CD4-positive, alpha-beta T cell treated with Interleukin-12 subunit alpha and Interleukin-12 subunit beta, for 1 hour (primary cell): ENCODE measurements around the gene DBN1.
"Not testable (repeated sequence)": the region's sequence is repeated elsewhere in the genome, so short reads cannot be mapped to it uniquely, and the experiment has no call there.

Experiments used
- DNase-seq: peaks from one replicate; pipeline ENCODE4 v3.0.0-alpha.2; 2020

Gene DBN1

DNA sequence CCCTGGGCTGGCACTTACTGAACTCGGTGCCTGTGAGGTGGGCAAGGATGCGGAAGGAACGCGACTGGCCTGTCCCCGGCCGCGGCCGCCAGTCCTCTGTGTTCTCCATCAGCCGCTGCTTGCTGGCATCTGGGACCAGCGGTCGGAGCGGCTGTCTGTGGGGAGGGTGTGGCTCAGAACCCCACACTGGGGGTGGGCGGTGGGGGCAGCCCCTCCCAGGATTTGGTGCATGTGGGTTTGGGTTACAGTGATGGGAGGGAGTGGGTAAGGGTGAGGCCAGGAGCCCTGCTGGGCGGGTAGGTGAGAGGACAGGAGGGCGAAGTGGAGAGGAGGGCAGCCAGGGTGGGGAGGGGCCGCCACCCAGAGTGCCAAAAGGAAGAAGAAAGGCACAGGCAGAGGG, 17.6 kb upstream of the DBN1 start:
- DNase-seq: no peak

DNA sequence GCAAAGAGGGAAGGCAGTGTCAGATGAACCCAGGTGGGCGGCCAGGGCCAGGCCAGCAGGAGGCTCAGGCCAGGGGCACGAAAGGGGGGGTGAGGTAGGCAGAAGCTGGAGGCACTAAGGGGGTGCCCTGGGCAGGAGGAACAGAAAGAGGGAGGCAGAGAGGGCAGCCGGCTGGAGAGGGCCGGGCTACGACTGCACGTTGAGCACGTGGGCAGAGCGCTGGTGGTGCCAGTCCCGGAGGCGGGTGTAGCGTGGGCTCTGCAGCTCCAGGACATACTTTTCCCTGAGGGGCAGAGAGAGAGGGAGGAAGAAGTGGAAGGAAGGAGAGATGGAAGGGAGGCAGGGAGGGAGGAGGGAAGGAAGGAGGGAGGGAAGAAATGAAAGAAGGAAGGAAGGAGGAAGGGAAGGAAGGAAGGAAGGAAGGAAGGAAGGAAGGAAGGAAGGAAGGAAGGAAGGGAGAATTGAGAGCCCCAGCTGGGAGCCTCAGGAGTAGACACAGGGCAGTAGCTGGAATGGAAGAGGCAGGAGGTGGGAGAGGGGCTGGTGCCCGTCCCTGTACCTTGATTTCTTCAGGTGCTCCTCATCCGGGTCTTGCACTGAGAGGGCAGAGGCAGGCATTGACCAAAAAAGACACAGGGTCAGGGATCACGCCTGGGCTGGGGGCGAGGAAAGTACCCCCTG, 17.0 kb upstream of the DBN1 start:
- no peak for DNase-seq

DNA sequence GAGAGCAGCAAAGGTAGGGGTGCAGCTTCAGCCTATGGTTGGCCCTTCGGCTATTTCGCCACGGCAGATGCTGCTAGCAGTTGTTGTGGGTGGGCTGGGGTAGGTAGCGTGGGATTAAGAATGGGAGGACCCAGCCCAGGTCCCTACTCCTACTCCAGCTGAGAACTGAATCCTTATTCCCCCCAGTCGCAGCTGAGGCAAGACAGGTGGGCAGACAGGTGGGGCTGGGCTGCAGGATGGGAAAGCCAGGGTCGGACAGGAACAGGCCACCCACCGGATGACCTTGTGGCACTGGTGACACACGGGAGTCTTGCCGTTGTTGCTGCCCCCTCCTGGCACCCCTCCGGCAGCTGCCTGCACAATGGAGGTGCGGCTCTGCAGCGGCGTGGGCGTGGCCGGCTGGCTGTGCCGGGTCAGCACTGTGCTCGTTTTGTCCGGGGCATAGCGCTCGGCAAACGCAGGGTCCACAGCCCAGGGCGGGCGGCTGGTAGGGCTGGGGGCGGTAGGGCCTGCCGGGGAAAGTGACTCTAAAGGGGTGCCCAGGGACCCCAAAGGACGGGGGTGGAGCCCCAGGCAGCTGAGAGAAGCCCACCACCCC, 15.8 kb upstream of the DBN1 start:
- no peak for DNase-seq

DNA sequence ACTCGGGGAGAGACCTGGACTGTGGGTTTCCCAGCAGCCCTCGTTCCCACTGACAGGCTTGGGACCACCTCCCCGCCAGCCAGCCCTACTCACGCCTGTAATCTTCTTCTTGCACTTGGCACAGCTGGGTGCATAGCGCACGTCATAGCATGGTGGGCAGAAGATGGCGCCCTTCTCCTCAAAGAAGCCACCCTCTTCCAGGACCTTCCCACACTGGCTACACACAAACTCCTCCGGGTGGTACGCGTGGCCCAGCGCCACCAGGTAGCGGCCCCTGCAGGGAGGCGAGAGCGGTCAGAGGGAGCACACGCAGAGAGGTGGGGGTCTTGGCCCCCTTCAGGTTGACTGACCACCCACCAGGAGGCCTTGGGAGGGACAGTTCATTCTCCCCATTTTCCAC, 14.5 kb upstream of the DBN1 start:
- DNase-seq: no peak

DNA sequence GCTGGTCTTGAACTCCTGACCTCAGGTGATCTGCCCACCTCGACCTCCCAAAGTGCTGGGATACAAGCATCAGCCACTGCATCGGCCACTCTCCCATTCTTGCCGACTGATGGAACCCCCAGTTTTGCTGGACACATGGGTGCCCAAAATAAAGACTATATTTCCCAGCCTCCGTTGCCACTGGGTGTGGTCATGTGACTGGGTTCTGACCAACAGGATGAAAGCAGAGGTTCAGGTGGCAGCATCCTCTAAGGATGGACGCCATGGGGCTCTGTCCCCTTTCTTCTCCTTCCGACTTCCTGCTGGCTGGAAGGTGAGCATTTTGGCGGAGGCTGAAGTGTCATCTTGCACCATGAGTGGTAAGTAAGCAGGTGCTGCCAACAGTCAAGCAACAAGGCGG, 13.7 kb upstream of the DBN1 start:
- no peak for DNase-seq

DNA sequence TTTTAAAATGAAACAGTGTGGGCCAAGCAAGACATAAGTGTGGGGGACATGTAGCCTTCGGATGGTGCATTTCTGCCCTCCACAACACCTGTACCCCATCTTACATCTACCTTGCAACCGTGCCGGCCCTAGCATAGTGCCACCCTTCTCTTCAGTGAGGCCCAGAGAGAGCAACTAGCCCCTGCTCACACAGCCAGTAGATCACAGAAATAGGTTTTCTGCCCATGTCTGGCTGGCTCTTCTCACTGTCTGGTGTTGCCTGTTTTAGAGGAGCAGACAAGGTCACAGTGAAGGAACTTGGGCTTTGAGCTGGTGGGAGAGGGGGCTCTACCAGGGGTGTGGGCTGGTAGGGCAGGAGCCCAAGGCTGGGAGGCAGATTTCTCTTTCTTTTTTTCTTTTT, 12.8 kb upstream of the DBN1 start:
- no peak for DNase-seq

DNA sequence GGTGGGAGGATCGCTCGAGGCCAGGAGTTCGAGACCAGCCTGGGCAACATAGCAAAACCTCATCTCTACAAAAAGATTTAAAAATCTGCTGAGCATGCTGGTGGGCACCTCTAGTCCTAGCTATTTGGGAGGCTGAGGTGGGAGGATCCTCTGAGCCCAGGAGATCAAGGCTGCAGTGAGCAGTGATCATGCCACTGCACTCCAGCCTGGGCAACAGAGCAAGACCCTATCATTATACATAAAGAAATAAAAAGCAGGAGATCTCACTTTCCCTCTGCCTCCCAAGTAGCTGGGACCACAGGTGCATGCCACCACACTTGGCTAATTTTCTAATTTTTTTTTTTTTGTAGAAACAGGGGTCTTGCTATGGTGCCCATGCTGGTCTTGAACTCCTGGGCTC, 12.3 kb upstream of the DBN1 start:
- not testable (repeated sequence) for DNase-seq

DNA sequence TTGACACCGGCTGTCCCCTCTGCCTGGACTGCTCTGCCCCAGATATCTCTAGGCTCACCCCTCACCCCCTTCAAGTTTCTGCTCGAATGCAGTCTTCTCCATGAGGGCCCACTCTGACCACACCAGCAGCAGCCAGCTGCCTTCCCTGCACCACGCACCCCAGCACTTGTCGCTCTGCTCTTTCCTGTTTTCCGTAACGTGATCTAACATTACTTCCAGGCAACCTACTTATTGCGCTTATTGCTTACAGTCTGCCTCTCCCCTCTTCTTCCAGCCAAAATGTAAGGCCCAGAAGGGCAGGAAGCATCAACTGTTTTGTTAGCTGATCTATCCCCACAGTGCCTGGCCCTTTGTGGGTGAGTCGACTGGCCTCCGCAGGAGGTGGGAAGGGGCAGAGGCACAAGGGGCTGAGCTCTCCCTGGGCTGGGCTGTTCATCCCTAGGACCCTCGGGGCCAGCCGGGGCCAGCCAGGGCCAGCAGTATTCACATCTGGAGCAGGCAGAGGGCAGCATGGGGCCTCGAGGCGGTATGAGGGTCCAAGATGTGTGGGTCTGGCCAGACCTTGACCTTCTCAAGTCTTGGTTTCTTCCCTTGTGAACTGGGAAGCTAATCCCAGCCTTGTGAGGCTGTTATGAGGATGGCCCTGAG, 11.6 kb upstream of the DBN1 start:
- DNase-seq: no peak

DNA sequence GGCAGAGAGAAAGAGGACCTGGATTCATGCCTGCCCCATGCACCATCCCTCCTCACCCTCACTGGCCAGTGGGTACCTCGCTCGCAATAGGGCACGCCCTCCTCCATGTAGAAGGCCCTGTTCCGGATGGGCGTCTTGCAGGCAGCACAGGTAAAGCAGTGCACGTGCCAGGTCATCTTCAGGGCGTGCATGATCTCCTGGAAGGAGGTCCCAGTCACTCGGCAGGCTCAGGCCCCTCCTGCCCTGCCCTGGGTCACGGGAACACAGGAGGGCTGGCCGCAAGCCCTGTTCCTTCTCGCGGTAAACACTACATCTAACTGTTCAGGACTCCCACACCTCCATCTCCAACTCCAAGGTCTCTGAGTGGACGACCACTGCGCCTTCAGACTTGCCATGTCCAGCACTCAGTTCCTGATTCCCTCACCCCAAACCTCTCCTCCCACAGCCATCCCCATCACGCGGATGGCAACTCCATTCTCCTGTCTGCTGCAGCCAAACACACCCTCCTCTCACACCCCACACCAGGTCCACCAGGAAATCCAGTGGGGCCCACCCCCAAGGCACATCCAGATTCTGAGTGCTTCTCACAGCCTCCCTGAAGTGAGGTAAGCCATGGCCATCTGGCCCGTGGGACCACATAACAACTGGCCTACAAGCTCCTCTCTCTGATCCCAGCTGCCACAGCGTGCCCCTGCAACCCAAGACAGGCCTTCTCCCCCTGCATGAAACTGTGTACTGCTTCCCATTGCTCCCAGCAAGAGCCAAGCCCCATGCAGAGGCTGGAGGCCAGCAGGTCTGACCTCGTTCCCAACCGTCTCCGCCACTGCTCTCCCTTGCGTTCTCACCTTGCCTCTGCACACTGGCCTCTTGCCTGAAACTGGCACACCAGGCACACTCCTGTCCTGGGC, 10.8 kb upstream of the DBN1 start:
- DNase-seq: no peak

DNA sequence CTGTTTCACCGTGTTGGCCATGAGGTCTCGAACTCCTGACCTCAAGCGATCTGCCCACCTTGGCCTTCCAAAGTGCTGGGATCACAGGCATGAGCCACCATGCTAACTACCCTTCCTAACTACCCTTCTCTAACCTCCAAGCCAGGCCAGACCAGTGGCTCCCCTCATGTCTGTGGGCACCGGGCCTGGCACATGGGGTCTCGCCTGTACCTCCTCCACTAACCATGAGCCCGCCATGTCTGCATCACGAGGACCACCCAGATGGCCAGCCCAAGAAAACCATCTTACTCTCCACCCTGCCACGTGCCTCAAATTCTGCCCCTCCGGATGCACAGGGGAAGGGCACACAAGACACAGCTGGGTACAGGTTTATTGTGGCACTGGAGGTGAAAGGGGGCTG, 9.6 kb upstream of the DBN1 start:
- no peak for DNase-seq

DNA sequence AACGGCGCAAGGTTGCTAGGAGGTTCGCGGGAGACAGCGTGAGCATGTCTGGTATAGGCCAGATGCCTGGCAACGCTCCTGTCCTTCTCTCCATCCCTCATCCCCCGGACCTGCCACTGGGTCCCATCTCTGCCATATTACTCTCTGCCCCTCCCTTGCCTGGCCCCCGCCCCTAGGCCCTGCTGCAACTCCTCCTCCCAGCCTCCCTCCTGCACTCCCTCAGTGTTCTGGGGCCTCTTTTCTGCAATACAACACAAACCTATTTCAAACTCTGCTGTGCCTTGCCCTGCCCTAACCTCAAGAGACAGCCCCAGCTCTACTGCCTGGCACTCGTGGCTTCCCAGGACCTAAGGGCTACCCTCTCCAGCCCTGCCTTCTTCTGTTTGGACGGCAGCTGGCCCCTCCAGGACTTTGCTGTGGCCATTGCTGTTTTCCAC, 8.9 kb upstream of the DBN1 start:
- DNase-seq: no peak

DNA sequence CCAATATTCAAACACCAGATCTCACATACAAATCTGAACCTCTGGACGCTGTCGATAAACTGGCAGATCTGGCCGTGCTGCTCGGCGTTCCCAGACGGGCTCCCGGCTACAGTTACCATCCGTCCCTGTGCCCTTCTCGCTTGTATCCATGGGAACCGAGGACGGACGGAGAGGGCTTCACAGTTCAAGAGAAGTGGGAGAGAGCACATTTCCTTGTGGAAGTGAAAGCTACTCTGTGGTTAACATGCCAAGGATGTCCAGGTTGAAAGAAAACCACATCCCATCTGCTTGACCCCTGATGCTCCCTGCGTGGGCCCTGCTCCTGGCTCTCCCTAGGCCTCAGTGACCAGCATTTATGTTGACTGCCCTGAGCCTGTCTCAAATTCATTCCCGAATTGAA, 6.3 kb upstream of the DBN1 start:
- DNase-seq: no peak

DNA sequence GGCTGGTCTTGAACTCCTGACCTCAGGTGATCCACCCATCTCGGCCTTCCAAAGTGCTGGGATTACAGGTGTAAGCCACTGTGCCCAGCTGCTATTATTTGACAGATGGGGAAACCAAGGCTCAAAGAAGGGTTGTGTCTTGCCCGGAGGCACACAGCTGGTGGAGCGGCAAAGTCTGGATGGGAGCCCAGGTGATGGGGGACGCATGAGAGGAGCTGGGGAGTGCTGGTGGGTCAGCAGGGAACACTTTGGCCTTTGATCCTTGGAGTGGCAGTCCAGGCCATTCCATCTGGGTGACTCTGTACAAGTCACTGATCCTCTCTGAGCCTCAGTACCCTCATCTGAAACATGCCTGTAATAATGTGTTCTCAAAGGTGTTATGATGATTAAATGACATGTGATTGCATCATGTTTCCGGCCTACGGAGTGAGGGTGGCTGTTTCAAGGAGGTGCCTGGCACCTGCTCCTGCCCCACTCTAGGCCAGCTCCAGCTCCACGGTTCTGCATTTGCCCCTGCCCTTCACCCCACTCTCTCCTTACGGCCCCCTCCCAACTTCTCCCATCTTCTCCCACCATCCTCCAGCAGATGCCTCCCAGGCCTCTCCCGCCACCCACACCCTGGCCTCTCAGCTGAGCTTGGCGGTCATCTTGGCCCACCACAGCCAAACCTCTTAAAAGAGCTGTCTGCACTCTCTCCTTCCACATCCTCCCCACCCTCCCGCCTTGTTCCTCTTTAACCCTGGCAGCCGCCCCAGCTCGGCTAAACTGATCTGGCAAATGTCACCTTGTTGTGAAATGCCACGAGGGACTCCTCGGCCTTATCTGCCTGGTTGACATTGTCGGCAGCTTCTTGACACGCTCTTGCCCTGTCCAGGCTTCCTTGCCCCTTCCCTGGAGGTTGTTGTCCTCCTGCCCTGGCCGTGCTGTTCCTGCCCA, 5.5 kb upstream of the DBN1 start:
- DNase-seq: no peak

DNA sequence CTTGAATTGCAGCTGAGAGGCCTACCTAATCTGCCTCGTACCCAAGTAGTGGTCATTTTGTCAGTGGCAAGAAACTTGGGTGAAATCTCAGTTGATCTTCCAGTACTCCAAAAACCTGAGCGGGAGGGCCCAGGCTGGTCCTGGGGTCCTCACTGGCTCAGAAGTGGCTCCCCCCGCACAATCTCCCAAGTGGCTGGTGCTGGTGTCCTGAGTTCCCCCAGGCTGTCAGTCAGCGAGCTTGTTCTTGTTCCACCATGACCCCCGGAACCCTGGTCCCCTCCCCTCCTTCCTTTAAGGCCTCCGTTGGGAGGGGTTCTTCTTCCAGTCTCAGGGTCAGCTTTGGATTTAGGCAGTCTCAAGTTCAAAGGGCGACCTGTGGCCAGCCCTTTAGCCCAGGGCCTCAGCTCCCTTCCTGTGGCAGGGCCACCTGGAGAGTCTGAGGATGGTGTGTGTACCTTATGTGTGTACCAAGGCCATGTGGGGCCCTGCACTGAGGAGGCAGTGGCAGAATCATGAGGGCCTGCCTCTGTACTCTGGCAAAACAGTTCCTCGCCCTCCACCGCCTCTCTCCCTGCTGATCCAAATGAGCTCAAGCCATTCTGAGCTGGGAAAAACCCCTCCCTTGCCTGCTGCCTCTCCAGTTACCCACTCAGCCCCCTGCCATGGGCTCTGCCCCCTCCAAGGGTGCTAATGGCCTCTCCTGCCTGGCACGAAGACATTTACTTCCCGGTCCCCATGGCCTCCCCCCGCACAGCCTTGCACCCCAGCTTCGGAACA, 4.5 kb upstream of the DBN1 start:
- no peak for DNase-seq

DNA sequence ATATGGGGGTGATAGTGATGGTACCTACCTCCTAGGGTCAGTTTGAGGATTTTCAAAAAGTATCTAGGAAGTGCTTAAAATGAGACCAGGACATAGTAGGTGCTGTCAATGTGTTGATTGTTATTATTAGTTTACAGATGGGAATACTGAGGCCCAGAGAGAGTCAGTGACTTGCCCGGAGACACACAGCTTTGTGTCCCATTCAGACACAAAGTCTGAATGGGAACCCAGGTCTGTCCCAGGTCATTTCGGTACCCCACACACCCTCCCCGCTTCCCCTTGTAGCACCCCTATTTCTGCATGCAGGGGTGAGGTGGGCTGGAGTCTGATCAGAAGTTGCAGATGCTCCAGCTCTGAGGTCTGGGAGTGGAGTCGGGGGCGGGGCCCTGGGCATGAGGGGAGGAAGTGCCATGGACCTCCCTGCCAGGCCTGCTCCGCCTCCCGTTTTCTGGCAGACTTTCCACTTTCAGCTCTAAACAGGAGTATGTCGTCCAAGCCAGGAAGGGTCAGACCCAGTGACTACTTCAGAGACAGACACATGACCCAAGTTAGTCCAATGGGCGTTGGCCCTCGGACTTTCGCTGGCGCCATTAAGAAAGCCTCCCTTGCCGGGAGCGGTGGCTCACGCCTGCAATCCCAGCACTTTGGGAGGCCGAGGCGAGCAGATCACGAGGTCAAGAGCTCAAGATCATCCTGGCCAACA, 3.2 kb upstream of the DBN1 start:
- DNase-seq: no peak

DNA sequence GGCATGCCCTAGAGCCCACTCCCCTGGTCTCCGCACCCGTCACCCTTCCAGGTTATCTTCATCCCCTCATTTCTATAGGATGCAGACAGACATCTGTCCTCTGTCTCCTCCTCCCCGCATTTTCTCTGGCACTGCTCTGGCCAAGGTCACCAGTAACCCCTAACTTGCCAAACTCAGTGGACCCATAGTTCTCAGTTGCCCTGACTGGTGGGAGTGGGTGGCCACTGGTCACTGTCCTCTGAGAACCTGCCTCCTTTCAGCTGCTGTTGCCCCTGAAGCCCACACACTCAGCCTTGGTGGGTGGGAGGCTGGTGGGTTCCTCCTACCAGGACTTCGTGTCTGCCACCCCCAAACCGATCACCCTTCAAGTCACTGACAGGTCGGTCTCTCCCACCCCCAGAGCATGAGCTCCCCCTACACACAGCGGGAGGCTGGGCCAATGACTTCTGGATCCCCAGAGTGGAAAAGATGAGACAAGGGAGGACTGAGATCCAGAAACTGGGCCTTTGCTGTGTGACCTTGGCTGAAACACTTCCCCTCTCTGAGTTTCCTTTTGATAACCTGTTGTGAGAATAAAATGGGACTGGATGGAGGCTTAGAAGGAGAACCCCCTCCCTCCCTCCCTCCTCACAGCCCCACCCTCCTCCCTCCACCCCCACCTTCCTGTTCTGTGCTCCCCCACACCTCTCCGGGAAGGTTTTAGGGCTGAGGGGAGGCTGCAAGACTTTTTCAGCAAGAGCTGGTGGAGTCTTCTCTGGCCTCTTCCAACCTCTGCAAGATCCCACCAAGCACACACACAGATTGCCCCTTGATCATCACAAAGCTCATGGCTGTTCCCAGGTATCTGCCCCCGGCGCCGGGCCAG, 2.4 kb upstream of the DBN1 start:
- no peak for DNase-seq

DNA sequence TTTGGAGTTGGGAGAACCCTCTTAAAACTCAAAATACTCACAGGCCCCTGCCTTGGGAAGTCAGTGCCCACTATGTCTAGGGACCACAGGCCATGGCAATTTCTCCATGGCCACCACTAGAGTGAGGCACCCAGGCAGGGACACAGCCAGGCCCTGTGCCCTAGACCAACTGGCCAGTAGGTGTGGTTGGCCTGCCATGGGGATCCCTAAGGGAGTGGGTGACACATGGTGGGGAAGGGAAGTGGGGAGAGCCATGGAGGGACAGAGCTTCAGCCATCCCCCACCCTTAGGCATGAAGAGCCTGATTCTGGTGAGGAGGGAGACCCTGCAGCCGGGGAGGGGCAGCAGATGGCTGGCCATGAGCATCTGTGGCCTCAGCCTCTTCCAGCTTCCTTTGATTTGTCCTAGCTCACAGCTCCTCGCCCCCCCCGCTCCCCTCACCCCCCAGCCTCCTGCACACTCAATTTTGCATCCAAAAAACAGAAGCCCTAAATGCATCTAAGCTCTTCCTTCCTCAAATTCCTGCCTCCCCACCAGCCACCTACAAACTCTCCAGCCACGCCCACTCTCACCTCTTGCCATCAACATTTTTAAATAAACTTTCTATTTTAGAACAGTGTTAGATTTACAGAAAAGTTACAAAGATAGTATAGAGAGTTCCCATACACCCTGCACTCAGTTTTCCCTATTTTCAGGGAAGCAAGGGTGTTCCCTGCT, 1.6 kb upstream of the DBN1 start:
- no peak for DNase-seq

DNA sequence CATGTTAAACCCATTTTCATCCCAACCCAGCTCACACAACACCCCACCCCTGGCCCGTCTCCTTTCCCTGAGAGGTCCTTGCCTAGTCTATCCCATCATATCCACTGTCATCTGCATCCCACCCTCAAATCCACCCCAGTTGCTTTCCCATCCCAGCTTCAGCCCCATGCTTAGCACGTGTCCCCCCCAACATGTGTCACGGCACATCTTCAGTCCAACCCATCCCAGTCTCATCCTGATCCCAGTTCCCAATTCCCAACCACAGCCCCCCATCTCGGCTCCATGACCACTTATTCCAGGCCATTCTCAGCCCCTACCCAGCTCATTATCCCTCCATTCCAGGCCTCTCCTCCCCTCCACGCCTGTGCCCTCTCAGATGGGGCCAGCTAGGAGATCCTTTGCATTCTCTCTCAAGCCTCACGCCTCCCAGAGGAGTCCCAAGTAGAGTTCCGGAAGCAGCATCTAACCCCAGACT, 605 bp upstream of the DBN1 start:
- DNase-seq: no peak
